Amniotic epithelial cell (primary cell): ENCODE results near the gene ARSB.
"Not testable (repeated sequence)": the region's sequence is repeated elsewhere in the genome, so short reads cannot be mapped to it uniquely, and the experiment has no call there.

ENCODE experiments used
- DNase-seq: peaks from one replicate; pipeline ENCODE4 v3.0.0-alpha.2; 2010; ENCODE audit warnings: low read depth

ARSB gene

GRCh38 chr5:78750281-78750680 is 234.8 kb downstream of the ARSB start:
- no peak for DNase-seq

- DNase-seq: peak; percentile 73
Observed at GRCh38 chr5:78747705-78748359, 237.3 kb downstream of the ARSB start.

GRCh38 chr5:78747055-78747454 is 238.1 kb downstream of the ARSB start:
- DNase-seq: no peak

- no peak for DNase-seq
Observed at GRCh38 chr5:78746021-78746770, 238.9 kb downstream of the ARSB start.

DNA sequence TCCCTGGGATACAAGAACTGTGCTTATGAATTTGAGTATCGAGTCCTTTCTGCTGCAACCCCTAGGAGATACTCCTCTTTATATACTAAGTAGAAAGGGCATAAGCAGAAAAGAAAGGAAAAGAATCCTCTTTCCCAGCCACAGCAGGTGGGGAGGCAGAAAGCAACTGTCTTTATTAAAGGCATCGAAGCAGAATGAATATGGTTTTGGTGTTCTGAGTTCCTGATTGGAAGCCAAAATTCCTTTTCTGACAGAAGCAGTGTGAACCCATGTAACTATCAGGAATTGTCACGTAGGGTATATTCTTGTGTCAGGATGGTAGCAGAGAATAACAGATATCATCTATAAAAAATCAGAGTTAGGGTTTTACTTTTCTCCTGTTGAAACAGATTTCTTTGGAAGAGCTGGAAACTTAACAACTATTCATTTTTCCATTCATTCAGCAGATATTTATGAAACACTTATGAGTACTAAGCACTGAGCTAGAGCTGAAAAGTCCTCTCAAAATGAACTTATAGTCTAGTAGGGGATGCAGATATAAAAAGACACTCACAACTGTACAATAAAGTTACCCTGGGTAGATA is 240.1 kb downstream of the ARSB start:
- DNase-seq: no peak

GRCh38 chr5:78741019-78741418 is 244.1 kb downstream of the ARSB start:
- DNase-seq: no peak

- DNase-seq: no peak
Observed at GRCh38 chr5:78738693-78739300, 246.3 kb downstream of the ARSB start.

GRCh38 chr5:78738104-78738503 is 247.0 kb downstream of the ARSB start:
- no peak for DNase-seq

- DNase-seq: no peak
Observed at GRCh38 chr5:78735834-78736463, 249.2 kb downstream of the ARSB start.

DNA sequence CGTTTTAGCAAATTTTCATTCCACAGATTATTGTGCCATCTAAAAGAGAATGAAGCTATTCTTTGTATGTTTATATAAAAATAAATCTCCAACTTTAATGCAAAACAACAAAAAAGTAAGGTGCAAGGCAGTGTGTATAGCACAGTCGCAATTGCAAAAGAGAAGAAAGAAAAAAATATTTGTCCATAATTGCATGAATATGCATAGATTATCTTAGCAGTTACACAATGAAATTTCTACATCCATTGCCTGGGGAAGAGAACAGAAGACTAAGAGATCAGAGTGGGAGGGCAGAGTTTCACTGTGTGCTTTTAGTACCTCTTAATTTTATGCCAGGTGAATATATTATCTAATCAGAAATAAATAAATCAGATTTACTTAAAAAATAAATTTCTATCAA is 250.2 kb downstream of the ARSB start:
- DNase-seq: no peak

DNA sequence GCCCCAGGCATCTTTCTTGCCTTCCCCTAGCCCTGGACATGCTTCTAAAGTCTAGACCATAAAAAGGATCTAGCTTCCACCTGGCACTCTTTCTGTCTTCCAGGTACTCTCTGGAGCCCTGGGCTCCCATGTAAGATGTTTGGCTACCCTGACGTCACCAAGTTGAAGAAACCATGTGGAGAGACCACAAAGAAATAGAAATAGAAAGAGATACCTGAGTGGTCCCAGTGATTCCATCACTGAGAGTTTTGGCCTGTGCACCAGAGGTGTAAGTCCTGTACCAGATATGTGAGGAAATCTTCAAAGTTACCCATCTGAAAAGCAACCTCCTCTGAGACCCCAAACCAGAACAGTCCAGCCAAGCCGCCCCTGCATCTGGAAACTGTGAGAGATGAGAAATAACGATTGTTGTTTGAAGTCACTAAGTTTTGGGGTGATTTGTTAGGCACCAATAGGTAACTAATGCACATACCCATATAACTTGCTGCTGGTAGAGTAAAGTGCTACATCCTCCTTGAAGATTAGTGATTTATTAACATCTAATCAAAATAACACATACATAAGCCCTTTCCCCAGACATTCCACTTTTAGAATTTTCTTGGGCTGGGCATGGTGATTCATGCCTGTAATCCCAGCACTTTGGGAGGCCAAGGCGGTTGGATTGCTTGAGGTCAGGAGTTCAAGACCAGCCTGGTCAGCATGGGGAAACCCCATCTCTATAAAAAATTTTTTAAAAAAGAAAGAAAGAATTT is 250.8 kb downstream of the ARSB start:
- peak; percentile 38 for DNase-seq

DNA sequence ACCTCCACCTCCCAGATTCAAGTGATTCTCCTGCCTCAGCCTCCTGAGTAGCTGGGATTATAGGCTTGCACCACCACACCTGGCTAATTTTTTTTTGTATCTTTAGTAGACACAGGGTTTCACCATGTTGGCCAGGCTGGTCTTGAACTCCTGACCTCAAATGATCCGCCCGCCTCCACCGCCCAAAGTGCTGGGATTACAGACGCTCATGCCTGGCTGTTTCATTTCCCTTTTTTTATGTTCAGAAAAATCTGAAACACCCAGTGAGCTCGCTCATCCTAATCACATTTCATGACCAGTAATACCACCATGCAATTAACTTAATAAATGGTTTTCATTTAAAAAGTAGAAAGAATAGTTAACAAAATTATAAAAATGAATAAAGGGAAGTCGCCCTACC is 252.4 kb downstream of the ARSB start:
- DNase-seq: not testable (repeated sequence)

DNA sequence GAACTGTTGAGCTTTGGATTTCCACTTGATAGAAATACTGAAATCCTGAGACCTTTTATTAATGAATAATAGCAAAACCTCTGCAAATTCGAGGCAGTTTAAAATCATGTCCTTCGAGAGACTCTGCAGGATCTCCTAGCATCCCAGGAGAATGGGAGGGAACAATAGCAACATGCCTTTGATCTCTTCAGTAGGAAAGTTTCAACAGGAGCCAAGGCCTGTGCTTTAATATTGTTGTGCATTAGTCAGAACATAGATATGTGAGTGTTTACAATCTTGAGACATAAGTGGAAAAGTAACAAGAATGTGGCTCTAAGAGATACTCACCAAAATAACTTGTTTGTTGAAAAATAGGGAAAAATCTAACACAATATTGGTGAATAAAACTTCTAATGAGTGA is 253.2 kb downstream of the ARSB start:
- peak; percentile 75 for DNase-seq

GRCh38 chr5:78730300-78731094 is 254.6 kb downstream of the ARSB start:
- no peak for DNase-seq

DNA sequence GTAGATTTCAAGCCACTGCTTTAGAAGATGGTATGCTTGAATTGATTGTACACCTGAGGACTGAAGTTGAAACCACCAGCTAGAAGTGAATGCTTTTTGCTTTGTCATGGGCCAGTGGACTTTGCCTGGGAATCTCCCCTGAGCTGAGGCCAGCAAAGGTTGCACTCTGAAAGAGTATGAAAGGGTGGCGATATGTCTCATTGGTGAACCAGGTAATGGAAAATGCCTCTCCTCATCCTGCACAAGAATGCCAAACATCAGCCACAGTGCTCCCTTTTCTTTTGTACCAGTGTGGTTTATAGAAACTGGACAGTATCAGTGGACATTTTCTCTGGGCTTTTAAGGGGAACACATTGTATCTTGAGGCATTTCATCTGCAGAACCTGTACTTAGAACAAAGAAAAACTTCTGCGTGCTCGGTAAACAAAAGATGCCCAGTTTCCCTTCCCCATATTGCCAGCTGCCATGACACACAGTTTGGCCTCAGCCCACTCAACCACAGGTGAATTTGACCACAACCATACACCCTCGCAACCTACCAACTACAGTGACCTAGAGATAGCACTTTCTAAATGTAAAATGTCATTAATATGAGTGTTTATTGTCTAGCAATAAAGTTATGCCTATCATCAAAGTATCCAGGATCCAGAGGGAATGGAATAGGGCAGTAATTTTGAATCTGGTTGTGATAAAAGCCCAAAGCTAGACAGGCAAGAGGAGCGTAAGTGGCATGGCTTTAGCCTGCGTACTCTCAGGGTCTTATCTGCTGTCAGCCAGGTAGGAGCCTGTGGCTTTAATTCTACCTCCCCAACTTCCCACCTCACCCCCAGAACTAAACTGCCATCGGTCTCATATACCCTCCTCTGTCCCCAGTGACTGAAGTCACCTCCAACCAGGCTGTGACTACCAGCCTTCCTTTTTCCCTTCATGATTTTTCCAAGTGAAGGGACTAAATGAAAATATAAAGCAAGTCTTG is 257.0 kb downstream of the ARSB start:
- no peak for DNase-seq
